ENCODE measurements around the gene SAE1.

The SAE1 gene

DNA sequence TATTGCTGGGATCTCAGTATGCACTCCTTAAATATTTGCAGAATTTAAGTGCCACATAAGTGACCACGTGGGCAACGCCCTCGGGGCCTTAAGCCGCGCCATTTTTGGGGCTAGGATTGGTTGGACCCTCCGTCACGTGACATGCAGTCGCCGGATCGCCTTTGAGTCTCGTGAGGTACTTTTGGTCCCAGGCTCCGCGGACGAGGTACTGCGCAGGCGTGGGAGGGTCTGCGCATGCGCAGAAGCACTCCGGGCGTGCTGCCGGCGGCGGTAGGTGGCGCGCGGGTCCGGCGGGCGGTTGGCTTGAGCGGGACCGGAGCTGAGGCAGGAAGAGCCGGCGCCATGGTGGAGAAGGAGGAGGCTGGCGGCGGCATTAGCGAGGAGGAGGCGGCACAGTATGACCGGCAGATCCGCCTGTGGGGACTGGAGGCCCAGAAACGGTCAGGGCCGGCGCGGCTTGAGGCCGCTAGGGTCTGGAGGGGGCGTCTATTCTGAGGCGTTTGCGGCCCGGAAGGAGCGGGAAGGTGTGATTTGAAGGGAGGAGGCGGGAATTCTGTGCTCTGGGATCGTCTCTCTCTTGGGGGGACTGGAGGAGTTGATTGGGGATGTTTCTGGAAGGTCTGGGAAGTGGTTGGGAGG is at the start of gene SAE1:
TSS of gene SAE1 (plus strand) at position 247 of the 639 bp plus-strand sequence. CDS start at position 343, 96 bp downstream.
- TF ChIP-seq, protein P1, sequence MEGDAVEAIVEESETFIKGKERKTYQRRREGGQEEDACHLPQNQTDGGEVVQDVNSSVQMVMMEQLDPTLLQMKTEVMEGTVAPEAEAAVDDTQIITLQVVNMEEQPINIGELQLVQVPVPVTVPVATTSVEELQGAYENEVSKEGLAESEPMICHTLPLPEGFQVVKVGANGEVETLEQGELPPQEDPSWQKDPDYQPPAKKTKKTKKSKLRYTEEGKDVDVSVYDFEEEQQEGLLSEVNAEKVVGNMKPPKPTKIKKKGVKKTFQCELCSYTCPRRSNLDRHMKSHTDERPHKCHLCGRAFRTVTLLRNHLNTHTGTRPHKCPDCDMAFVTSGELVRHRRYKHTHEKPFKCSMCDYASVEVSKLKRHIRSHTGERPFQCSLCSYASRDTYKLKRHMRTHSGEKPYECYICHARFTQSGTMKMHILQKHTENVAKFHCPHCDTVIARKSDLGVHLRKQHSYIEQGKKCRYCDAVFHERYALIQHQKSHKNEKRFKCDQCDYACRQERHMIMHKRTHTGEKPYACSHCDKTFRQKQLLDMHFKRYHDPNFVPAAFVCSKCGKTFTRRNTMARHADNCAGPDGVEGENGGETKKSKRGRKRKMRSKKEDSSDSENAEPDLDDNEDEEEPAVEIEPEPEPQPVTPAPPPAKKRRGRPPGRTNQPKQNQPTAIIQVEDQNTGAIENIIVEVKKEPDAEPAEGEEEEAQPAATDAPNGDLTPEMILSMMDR (IDR thresholded peaks at IDR 0.05; ENCODE audit: control insufficient read depth, insufficient read depth, low read depth, low read length, missing control alignments), result peak; percentile 46
- H3K4me3 ChIP-seq (ENCODE audit: control insufficient read depth, low read depth, low read length), result peak within 1 kb of the TSS; percentile 89
- DNase-seq (ENCODE audit: low read depth), result peak; percentile 90

DNA sequence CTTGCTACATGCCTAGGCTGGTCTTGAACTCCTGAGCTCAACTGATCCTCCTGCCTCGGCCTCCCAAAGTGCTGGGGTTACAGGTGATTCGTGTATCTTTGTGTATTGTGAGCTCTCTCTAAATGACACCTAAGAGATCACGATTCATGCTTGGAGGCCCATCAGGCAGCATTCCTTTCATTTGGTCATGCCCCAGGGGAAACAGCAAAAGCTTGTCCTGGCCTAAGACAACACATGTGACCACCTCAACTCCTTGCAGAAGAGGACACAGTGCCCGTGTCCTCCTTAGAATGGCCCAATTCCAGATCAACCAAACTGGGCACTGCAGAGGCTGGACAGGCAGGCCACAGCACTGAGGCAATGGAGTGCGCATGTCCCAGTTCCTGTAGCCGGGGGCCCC is 49.5 kb upstream of the SAE1 start:
- H3K4me3 ChIP-seq (ENCODE audit: control insufficient read depth, low read depth, low read length), result no peak overlapping the region
- TF ChIP-seq, protein P1 (IDR thresholded peaks at IDR 0.05; ENCODE audit: control insufficient read depth, insufficient read depth, low read depth, low read length, missing control alignments), result no peak
- DNase-seq (ENCODE audit: low read depth), result no peak

DNA sequence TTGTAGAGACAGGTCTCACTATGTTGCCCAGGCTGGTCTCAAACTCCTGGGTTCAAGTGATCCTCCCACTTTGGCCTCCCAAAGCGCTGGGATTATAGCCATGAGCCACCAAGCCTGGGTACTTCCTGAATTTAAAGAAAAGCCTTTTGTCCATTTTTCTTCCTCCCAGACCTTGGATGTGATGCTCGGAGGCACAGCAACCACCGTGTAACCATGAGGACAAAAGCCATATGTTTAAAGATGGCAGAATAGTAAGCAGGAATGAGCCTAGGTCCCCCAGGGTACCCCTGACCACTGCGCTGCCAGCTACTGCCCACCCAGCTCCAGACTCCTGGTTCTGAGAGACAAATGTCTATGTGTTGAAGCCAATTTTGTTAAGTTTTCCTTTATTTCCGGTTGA is 48.1 kb upstream of the SAE1 start:
- TF ChIP-seq, protein P1 (IDR thresholded peaks at IDR 0.05; ENCODE audit: control insufficient read depth, insufficient read depth, low read depth, low read length, missing control alignments), result no peak
- no peak for DNase-seq (ENCODE audit: low read depth)
- H3K4me3 ChIP-seq (ENCODE audit: control insufficient read depth, low read depth, low read length), result no peak overlapping the region

DNA sequence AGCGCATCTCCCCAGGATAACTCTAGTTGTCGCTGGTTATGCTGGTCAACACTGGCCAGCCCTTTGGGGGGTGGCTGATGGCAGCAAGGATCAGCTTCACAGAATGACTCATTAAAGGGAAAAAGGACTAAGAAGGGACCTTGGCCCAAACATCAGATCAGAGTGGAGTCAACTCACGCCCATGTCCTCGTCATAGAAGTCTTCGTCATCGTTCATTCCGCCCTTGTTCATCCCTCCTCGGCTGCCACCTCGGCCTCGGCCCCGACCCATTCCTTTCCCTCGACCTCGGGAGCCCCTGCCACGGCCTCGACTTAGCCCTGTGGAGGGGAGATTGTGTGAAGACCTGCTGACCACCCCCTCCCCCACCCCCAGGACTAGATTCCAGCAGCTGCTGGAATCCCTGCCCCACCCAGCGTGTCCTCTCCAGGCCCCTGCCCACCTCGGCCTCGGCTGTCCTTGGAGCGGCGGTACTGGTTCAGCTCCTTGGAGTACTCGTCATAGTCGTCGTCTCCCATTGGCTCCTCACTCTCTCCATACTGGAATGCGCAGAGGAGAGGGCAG is 45.7 kb upstream of the SAE1 start:
- no peak overlapping the region for H3K4me3 ChIP-seq (ENCODE audit: control insufficient read depth, low read depth, low read length)
- no peak for DNase-seq (ENCODE audit: low read depth)
- TF ChIP-seq, protein P1 (IDR thresholded peaks at IDR 0.05; ENCODE audit: control insufficient read depth, insufficient read depth, low read depth, low read length, missing control alignments), result no peak

DNA sequence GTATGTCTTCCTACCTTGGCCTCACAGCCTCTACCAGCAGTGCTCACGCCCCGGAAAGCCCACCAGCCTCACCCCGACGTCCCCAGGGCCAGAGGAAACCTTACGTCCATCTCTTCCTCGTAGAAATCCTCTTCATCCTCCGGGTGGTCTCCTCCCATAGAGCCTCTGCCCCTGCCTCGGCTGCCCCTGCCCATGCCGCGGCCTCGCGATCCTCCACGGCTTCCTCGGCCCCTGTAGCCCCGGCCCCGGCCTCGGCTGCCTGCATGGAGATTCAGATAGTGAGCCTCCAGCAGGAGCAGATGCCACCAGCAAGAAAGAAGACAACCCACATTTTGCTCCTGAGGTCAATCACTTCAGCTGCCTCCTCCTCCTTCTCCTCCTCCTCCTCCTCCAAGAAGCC is 44.4 kb upstream of the SAE1 start:
- no peak for DNase-seq (ENCODE audit: low read depth)
- no peak overlapping the region for H3K4me3 ChIP-seq (ENCODE audit: control insufficient read depth, low read depth, low read length)
- TF ChIP-seq, protein P1 (IDR thresholded peaks at IDR 0.05; ENCODE audit: control insufficient read depth, insufficient read depth, low read depth, low read length, missing control alignments), result no peak

DNA sequence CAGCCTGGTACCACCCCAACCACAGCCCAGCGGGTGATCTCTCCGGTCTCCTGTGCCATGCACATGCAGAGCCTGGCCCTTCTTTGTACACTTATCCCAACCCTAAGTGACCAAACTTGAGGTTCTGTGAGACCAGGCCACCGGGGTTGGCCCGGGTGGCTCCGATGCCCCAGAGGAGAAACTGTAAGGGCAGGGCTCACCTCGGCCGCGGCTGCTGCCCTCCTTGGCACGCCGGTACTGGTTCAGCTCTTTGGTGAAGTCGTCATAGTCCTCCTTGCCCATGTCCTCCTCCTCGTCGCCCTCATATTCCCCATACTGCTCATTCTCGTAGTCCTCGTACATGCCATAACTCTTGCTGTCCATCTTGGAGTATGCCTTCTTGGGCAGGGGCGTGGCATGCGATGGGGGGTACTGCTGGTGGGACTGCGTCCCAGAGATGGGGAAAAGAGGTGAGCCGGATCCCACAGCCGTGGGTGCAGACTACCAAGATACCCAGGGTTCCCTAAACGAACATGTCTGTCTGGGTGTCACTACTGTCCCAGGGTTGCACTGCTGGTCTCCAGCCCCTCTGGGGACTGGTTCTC is 40.8 kb upstream of the SAE1 start:
- TF ChIP-seq, protein P1 (IDR thresholded peaks at IDR 0.05; ENCODE audit: control insufficient read depth, insufficient read depth, low read depth, low read length, missing control alignments), result no peak
- no peak overlapping the region for H3K4me3 ChIP-seq (ENCODE audit: control insufficient read depth, low read depth, low read length)

More for the DNA sequence above, 40.8 kb upstream of the SAE1 start:
- no peak for DNase-seq (ENCODE audit: low read depth)

Data from AG09309 (cell line).